ACHN (cell line): ENCODE results near the gene MAP3K9.
"Not testable (repeated sequence)": the region's sequence is repeated elsewhere in the genome, so short reads cannot be mapped to it uniquely, and the experiment has no call there.

Experiments used
- DNase-seq: peaks from one replicate; pipeline ENCODE4 v3.0.0-alpha.2; 2015
- in situ Hi-C: cut with HindIII; loops from 2 replicates; pipeline ENCODE4 v1.10.0; 2017; ENCODE audit warnings: low sequenced_read_pairs, low pct_ligation_motif_present, low pct_unique_long_range_greater_than_20kb

The MAP3K9 gene

DNA sequence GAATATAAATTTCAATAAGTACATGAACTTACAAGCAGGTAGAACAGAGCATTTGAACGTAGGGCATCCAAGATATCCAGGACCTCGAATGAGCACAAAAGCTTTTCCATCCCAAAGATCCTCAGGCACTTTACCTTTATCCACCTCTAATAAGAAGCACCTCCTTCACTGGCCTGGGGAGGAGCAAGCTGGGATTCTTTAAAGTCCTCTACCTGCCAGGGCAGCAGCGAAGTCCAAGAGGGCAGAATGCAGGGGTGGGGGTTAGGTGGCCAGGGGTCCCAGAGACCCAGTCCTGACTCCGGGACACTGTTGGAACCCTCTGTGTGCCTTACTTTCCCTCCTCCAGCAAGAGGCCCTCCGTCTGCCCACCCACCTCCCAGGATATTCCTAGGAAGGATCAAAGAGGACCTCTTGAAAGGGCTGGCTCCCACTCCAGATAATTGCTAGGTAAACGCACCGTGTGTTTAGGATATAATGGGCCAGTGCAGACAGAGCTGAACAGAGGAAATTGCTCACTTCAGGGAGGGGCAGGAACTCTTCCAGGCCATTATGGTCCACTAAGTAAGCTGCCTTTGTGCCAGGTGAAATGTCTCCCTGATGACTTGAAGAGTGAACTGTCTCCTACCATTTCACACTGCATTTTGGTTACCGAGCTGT, 99.5 kb downstream of the MAP3K9 start:
- DNase-seq, result no peak
- in situ Hi-C loops, result no loop called here

DNA sequence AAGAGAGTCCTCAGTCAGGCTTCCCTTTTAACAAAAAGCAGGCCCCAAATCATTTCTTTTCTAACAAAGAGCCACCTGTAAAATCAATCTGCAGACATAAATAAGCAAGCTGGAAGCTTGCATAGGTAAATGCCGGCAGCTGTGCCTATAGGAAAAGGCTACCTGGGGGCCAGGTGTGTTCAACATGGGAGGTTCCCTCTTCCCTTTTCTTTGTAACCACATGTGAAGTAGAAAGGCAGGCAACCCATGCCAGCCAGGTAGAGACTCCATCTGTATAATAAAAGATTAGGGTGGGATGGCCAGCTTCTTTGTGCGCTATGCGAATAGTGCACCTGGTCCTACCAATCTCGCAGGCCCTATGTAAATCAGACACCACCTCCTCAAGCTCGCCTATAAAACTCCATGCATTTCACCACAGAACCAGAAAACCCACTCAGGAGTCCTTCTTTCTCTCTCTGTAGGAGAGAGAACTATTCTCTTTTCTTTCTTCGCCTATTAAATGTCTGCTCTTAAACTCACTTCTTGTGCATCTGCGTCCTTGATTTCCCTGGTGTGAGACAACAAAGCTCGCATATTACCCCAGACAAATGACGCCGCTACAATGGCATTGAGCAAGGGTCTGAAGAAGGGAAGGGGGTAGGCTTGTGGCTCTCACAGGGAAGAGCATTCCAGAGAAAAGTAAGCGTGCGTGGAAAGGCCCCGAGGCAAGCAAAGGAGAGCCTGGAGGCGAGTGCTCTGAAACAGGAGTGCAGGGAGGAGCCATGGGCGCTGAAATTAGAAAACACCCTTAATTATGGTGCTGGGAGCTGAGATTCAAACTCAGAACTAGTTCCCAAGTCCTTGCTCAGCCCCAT, 100.4 kb downstream of the MAP3K9 start:
- in situ Hi-C loops, result no loop called here
- no peak for DNase-seq

DNA sequence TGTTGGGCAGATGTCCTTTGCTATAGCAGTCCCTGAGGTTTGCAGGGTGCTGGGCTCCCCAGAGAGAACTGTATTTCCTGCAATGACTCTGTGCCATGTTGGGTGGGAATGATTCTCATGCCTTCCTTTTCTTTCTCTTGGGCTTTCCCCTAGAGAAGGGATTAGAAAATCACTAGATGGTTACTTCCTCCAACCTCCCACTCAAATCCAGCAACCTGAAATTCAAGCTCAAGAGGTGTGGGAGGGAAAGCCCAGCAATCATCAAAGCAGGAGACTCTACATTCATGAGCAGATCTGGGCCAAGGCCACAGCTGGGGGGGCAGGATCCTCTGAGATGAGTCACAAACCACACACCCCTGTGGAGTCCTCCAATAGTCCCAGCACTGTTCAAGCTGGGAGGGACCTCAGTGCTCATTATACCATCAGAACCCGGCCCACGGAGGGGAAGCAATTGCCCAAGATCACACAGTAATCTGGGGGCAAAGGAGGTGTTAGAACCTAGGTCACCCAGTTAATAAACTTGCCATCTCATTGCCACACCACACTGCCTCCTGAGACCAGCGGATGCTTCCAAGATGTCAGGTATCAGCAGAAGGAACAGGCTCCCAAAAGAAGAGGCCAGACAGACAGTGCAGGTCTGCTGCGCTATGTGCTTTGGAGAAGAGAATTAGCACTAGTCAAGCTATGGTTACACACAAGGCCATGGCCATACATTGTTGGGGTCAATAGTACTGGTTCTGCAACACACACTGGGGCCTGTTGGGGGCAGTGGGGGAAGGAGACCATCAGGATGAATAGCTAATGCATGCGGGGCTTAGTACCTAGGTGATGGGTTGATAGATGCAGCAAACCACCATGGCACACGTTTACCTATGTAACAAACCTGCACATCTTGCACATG, 101.9 kb downstream of the MAP3K9 start:
- peak; percentile 65 for DNase-seq
- in situ Hi-C loops, result no loop called here

DNA sequence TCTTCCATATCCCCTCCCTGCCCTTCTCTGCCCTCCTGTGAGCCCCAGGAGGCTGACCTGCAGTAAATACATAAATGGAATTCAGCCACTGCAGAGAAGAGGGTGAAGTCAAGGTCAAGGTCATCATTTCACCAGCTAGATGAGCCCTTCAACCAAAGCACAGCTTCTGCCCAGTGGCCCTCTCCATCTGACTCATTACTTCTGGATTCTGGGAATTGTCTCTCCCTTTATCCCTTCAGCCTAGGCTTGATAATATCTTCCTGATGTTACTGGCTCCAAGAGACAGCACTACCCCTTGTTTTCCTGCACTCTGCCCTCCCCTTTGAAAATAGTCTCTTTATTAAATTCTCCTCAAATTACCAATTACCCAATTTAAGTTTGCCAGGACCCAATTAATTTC, 103.1 kb downstream of the MAP3K9 start:
- in situ Hi-C loops, result no loop called here
- DNase-seq, result no peak

DNA sequence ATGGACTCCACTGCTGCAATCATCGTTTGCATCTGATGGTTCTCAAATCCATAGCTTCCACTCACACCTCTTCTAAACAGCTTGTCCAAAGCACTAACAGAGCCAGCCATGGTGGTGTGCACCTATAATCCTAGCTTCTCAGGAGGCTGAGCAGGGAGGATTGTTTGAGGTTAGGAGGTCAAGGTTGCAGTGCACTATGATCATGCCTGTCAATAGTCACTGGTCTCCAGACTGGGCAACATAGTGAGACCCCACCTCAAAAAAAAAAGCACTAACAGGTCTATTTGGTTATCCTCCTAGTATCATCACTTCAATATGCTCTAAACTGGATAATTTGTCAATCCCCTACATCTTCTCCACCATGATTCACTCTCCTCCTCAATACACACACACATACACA, 104.4 kb downstream of the MAP3K9 start:
- in situ Hi-C loops, result no loop called here

DNA sequence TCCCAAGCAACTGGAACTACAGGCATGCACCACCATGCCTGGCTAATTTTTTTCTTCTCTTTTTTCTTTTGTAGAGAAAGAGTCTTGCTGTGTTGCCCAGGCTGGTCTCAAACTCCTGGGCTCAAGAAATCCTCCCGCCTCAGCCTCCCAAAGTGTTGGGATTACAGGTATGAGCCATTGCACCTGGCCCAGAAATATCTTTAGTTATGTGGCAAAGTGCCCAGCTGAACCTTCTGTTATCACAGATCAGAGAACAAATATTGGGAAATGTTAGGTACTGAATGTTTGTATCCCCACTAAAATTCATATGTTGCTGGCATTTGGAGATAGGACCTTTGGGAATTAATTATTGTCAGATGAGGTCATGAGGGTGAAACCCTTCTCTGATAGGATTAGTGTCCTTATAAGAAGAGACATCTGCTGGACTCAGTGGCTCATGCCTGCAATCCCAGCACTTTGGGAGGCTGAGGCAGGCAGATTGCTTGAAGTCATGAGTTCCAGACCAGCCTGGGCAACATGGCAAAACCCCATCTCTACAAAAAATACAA, 105.6 kb downstream of the MAP3K9 start:
- in situ Hi-C loops, DNase-seq: not testable (repeated sequence)

More for the DNA sequence above, 104.4 kb downstream of the MAP3K9 start:
- no peak for DNase-seq

DNA sequence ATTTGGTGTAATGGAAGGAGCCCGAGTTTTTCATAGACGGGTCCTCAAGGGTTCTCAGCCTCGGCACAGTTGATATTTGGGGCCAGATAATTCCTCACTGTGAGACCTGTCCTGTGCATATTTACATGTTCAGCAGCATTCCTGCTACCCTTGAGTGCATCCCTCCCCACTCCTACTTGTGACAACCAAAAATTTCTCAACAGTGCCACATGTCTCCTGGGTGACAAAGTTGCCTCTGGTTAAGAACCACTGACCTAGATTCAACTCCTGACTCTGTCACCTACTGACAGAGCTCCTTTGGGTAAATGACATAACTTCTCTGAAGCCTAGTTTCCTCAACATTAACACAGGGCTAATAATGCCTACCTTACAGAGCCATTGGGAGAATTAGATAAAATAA, 107.2 kb downstream of the MAP3K9 start:
- in situ Hi-C loops, result no loop called here
- DNase-seq, result no peak

DNA sequence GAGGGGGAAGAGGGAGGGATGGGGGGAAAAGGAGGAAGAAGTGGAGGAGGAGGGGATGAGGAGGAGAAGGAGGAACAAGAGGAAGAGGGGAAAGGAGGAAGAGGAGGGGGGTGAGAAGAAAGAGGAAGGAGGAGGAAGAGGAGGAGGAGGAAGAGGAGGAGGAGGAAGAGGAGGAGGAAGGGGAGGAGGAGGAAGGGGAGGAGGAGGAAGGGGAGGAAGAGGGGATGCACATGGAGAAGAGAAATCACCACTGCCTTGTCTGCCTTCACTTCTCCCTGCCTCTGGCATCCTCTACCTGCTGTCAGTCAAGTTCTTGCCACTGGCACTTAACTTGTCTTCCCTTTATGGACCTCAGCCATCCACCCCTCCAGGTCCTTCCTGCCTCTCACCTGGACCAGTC, 107.7 kb downstream of the MAP3K9 start:
- no peak for DNase-seq
- in situ Hi-C loops, result no loop called here

DNA sequence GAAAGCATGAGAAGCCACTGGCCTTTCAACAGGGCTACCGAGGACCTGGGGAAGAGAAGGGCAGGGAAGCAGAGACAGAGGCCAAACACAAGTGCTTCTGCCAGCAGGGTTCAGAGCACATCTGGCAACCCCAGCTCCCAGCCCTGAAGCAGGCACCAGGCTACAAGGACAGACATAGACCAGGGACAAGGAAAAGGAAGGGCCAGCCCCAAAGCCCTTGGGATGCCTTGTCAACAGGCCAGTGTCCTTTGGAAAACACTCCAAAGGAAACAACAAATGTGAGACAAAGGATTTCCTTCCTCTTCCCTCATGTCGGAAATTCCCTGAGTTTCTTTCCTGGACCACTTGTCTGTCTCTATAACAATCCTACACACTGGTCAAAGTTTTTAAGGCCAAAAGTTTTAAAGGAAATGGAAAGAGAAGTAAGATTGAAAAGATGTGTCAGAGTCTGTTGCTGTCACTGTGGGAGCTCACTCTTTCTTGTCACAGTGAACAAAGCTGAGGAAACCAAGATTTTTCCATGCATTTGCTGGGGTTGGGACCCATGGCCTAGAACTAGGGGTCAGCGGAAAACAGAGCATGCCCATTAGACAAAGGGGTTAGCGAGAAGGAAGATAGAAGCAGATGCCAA, 108.2 kb downstream of the MAP3K9 start:
- DNase-seq, result no peak
- in situ Hi-C loops, result no loop called here

DNA sequence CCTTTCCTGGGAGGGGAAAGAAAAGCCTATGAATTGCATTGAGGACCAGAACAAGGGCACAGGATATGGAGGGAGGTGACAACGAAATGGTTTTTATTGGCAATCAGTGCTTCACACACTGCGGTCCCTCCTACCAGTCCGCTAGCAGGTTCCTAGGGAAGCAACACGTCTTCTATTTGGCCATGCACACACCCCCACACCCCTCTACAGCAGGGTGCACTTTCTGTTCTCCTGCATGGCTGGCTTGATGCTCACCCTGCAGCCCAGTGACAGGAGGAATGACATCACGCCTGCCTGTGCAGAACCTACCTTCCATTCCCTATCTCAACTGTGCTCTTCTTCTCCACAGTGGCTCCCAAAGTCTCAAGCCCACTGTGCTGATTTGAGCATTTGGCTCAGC, 109.7 kb downstream of the MAP3K9 start:
- no peak for DNase-seq
- in situ Hi-C loops, result no loop called here

DNA sequence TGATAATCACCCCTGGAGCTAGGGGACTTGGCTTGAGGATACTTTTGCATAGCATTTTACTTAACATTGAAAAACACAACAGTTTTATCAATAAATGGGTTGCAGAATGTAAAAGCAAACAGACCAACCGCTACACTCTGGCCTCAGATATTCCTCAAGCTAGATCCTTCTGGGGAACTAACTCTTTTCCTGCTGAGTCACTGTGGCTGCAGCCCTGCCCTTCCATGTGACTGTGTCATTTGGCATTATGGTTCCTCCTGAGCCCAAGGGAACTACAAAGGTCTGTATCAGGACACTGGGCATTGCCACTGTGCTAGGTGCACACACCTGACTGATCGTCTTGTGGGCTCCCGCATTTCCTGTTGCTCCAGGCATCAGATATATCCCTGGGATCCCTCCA, 111.0 kb downstream of the MAP3K9 start:
- in situ Hi-C loops, result no loop called here
- DNase-seq, result peak; percentile 14

DNA sequence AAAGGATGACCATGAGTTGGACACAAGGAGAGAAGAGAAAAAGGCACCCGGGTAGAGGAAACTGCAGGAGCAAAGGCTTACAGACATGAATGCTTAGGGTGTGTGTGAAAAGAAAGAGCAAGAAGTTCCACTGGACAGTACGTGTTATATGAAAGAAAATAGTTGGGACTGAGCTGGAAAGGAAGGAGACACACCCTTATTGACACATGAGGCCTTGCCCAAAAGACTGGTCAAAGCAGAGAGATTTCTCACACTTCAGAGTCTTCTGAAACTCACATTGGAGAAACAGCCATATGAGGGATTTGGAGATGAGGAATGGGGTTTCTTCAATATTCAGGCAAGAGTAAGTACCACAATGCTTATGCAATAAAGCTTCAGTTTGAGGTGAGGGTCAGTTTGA, 111.6 kb downstream of the MAP3K9 start:
- DNase-seq, result no peak
- in situ Hi-C loops, result no loop called here

DNA sequence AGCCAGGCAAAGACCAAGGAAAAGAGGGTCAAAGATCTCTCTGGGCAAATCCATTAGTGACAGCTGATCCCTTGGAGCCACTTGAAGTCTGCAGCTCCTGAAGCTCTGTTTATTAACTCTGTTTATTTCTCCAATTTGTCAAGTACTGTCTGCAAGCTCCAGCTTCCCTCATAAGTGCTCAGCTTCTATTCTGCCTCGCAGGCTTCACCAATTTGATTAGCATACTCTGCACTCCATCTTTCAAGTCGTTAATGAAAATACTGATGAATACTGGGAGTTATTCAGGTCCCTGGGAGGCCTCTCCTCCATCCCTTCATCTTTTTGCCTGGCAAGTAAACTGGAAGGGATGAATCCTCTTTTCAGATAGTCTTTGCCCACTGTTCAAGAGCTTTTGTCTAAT, 113.3 kb downstream of the MAP3K9 start:
- in situ Hi-C loops, result no loop called here
- DNase-seq, result no peak

DNA sequence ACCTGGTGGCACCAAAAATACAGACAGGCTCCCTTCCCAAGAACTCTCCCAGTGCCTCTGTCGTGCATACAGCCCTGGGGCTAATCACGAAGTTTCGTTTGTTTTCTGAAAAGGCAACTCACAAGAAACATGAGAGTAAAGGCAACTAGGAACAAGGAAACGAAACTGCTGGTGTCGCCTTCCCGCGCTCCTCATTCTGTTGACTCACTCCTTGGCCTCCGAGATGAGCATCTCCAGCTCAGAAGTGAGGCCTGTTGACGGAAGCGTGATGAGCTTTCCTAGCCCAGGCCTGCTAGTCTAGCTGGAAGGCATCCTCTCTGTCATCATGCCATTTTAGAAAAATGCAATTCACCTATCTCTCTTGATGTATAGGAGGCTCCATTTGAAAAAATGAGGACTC, 117.1 kb downstream of the MAP3K9 start:
- DNase-seq, result no peak
- in situ Hi-C loops, result no loop called here

DNA sequence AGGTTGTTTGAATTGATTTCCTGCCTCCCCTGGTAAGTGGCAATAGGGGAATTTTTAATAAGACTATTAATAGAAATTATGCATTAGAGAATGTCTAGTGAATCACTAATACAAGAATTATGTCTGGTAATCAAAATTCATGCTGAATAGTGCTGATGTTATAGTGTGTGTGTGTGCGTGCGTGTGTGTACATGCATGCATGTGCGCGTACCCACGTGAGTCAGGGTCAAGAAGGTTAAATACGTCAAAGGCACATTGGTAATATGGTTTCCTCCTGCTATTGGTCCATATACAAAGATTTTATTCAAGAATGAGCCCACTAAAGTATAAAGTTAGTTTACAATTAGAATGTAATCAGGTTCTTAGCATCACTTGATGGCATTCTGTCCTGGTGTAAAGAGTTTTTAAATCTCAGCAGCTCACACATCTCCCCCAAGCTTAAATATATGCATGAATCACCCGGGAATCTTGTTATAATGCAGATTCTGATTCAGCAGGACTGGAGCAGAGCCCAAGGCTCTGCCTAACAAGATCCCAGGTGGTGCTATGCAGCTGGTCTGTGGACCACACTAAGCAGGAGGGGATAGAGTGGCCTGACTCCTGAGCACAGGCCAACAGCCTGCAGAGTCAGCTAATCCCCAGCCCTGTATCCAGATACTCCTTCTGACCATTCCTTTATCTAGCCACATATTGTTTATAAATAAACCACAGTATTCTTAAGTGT, 123.7 kb downstream of the MAP3K9 start:
- in situ Hi-C loops, result no loop called here
- no peak for DNase-seq

DNA sequence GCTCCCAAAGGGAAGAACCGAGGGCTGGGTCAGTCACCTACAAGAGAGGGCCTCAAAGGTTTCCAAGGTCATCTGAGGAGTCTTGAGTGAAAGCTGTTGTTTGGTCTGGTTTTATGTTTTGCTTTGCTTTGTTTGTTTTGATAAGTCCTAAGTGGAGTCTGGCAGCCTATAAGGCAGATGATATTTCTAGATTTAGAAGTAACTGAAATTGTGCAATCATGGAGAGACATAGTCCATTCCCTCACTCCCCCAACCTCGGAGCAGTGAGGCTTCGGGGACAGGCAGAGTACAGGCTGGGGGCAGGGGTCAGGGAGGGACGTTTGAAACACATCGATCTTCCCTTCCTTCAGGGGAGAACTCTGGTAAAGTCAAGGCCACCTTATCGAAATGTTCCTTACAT, 125.3 kb downstream of the MAP3K9 start:
- no peak for DNase-seq
- in situ Hi-C loops, result no loop called here

DNA sequence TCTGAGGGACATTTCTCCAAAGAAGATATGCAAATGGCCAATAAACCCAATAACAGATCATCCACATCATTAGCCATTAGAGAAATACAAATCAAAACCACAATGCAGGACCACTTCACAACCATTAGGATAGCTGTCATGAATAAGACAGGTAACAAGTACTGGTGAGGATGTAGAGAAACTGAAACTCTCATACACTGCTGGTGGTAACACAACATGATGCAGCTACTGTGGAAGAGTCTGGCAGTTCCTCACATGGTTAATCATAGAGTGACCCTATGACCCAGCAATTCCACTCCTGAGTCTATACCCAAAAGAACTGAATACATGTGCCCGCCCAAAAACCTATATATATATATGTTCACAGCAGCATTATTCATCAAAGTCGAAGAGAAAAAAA, 128.6 kb downstream of the MAP3K9 start:
- DNase-seq, result no peak
- in situ Hi-C loops, result no loop called here

DNA sequence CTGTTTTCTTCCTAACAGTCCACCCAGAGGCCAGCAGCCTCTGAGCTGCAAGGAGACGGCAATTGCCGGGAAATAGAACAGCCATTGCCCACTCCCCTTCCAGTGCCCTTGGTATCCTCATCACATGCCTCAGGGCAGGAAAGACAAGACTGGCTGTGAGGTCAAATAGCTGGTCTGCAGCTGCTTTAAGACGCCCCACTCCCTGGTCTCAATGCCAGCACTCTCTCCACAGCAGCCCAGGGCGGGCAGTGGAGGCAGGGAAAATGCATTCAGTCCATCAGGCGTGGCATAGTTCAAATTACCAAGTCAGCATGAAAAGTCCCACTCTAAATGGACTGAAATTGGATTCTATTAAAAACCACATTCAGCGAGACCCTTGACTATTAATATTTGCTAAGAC, 132.0 kb downstream of the MAP3K9 start:
- DNase-seq, result no peak
- in situ Hi-C loops, result no loop called here
